WTC11 (cell line): ENCODE measurements around the gene CD70.

Source experiments
- CTCF ChIP-seq: fragments of 200-600 bp; IDR thresholded peaks from 2 replicates; pipeline ENCODE4 v1.8.0; 2022; ENCODE audit warnings: antibody characterized with exemption
- SP1 ChIP-seq: sonication (generic); formaldehyde crosslinking; conservative IDR thresholded peaks from 2 replicates; pipeline ENCODE4 v1.8.1; 2022; ENCODE audit warnings: missing genetic modification reagents
- USF1 ChIP-seq: sonication (generic); formaldehyde crosslinking; IDR thresholded peaks from 2 replicates; pipeline ENCODE4 v1.8.0; 2022; ENCODE audit warnings: mild to moderate bottlenecking, missing genetic modification reagents
- ZBTB21 ChIP-seq: sonication (generic); formaldehyde crosslinking; IDR thresholded peaks from 2 replicates; pipeline ENCODE4 v1.8.1; 2023; ENCODE audit warnings: mild to moderate bottlenecking, missing genetic modification reagents, borderline replicate concordance

GRCh38 chr19:6588508-6589345, 2.2 kb downstream of the CD70 start:
- TF ChIP-seq SP1 (CRISPR knock-in tag) (no peak), ZBTB21 (no peak), USF1 (CRISPR knock-in tag) (no peak), CTCF (no peak)
